Stomach (tissue), 4 donors: ENCODE data around the gene ARHGAP26.

ENCODE experiments used
- EP300 ChIP-seq: sonication (generic); formaldehyde crosslinking; IDR thresholded peaks from one replicate; pipeline ENCODE4 v1.6.1; 2017; ENCODE audit warnings: antibody characterized with exemption
- POLR2A ChIP-seq, 4 donors: fragments of 450-650 bp; IDR thresholded peaks; one replicate each; pipeline ENCODE4 v1.6.1; 2016; ENCODE audit warnings: antibody characterized with exemption in 4 of 4, control low read depth in 2 of 4, mild to moderate bottlenecking in 1 of 4, moderate library complexity in 1 of 4
- POLR2AphosphoS5 ChIP-seq, 3 donors: sonication (generic); formaldehyde crosslinking; IDR thresholded peaks; one replicate each; pipeline ENCODE4 v1.6.1; 2016; ENCODE audit warnings: antibody characterized with exemption in 3 of 3
- TF ChIP-seq, protein P1 (sequence below), 7 experiments: fragments of 450-650 bp in 4 of 7; fragments of 200-600 bp in 3 of 7; sonication (generic) in 3 of 7; IDR thresholded peaks; one replicate each; pipeline ENCODE4 v1.5.1; 2016 to 2019; ENCODE audit warnings: antibody characterized with exemption in 7 of 7, control low read depth in 2 of 7, mild to moderate bottlenecking in 1 of 7

DNA sequence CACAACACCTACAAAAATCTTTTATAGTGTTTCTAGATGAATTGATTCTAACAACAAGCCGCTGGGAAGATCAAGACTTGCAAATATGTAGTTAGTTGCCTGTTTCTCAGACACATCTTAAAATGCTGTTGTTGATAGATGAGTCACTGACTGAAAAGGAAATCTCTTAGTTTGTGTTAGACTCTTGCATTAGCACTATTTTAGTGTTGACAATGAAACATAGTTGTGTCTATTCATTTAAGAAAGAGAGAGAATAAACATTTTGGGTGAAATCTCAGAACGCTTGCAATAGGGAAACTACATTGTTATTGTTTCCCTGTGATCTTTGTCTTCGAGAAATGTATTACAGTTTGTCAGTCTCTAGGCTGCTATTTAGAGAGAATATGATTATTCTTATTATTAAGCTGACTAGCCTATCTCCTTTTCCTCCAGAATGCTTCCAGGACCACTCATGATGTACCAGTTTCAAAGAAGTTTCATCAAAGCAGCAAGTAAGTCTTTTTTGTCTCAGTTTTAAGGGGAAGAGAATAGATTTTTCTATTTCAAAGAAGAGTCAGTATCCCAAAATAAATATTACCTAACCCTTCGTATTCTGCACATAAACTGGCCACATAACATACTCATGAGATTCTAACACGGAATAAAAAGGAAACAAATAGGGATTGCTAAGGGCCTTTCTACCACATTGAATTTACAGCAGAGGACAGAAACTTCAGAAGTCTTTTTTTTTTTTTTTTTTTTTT lies 285.6 kb downstream of the ARHGAP26 start:
- TF ChIP-seq, protein P1, sequence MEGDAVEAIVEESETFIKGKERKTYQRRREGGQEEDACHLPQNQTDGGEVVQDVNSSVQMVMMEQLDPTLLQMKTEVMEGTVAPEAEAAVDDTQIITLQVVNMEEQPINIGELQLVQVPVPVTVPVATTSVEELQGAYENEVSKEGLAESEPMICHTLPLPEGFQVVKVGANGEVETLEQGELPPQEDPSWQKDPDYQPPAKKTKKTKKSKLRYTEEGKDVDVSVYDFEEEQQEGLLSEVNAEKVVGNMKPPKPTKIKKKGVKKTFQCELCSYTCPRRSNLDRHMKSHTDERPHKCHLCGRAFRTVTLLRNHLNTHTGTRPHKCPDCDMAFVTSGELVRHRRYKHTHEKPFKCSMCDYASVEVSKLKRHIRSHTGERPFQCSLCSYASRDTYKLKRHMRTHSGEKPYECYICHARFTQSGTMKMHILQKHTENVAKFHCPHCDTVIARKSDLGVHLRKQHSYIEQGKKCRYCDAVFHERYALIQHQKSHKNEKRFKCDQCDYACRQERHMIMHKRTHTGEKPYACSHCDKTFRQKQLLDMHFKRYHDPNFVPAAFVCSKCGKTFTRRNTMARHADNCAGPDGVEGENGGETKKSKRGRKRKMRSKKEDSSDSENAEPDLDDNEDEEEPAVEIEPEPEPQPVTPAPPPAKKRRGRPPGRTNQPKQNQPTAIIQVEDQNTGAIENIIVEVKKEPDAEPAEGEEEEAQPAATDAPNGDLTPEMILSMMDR (IDR thresholded peaks at IDR 0.05), result no peak
- TF ChIP-seq POLR2A (IDR thresholded peaks at IDR 0.05) (no peak), EP300 (no peak), POLR2AphosphoS5 (IDR thresholded peaks at IDR 0.05) (no peak)
